Activated CD4-positive, alpha-beta memory T cell treated with anti-CD3 and anti-CD28 coated beads, Interleukin-2, amount 10 ng/mL, durations not matched to agents 7 days and 5 days (primary cell): Measurements from ENCODE around the gene NCKAP5. TPM values are rescaled to one million over a fixed set of nuclear protein-coding genes. Genes with fewer than 3 reads are reported as not detected.

ENCODE experiments used
- CTCF ChIA-PET: fragments of 350-600 bp; sonication (Branson Sonifier 250); formaldehyde crosslinking; loops from one replicate; lab custom pipeline; 2021; ENCODE audit warnings: antibody characterized with exemption, inconsistent platforms; lab: Charles Lee
- POLR2A ChIA-PET: fragments of 350-600 bp; sonication (Branson Sonifier 250); formaldehyde crosslinking; loops from one replicate; lab custom pipeline; 2021; ENCODE audit warnings: antibody characterized with exemption; lab: Charles Lee
- DNase-seq: peaks from one replicate; pipeline ENCODE4 v3.0.0-alpha.2; 2020
- H3K27ac Mint-ChIP-seq: one replicate; pipeline ENCODE4 v1.8.0; 2021; ENCODE audit warnings: mild to moderate bottlenecking, mixed read lengths
- H3K27me3 Mint-ChIP-seq: one replicate; pipeline ENCODE4 v1.8.0; 2021; ENCODE audit warnings: mixed read lengths
- H3K36me3 Mint-ChIP-seq: one replicate; pipeline ENCODE4 v1.8.0; 2021; ENCODE audit warnings: low read depth, mixed read lengths
- H3K4me1 Mint-ChIP-seq: one replicate; pipeline ENCODE4 v1.8.0; 2021; ENCODE audit warnings: mixed read lengths
- H3K4me3 Mint-ChIP-seq: one replicate; pipeline ENCODE4 v1.8.0; 2021; ENCODE audit warnings: mild to moderate bottlenecking, mixed read lengths
- H3K9me3 Mint-ChIP-seq: one replicate; pipeline ENCODE4 v1.8.0; 2021; ENCODE audit warnings: mixed read lengths
- total RNA-seq, 2 experiments: library from RNA; stranded (reverse); gene quantifications; one replicate each; pipeline ENCODE4 v1.2.3, GENCODE V29; 2021

NCKAP5 gene
- total RNA-seq, 2 experiments from 2014 or later = not detected

GRCh38 chr2:132740081-132740720, 828.1 kb downstream of the NCKAP5 start:
- H3K4me1 Mint-ChIP-seq = no peaks in the 10 kb centered on the region
- no peaks in the 10 kb centered on the region for H3K36me3 Mint-ChIP-seq
- H3K27ac Mint-ChIP-seq = no peak overlapping the region
- no peaks in the 10 kb centered on the region for H3K27me3 Mint-ChIP-seq
- H3K4me3 Mint-ChIP-seq = no peak overlapping the region
- no peak for DNase-seq
- H3K9me3 Mint-ChIP-seq = no peaks in the 10 kb centered on the region
- CTCF ChIA-PET = no interaction called here
- POLR2A ChIA-PET = no interaction called here

DNA sequence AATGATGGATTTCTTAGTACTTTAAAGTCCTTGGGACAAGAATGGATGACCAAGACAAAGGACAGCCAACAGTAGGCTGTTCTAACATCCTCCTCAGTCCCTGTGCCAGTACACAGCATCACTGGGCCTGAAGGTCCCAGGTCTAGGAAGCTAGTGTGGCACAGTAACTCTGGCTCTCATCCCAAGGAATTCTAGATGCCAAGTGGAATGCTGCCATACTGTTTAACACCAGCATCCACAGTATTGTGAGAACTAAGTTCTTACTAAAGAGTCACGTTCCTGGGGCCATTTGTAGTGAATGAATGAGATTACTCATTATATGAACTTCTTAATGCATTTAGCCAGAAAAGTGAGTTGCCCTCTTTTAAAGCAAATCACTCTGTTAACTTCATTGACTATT, 830.0 kb downstream of the NCKAP5 start:
- H3K27ac Mint-ChIP-seq = no peak overlapping the region
- H3K4me3 Mint-ChIP-seq = no peak overlapping the region
- H3K4me1 Mint-ChIP-seq = no peaks in the 10 kb centered on the region
- POLR2A ChIA-PET = no interaction called here
- DNase-seq = no peak
- H3K27me3 Mint-ChIP-seq = no peaks in the 10 kb centered on the region
- CTCF ChIA-PET = no interaction called here
- no peaks in the 10 kb centered on the region for H3K9me3 Mint-ChIP-seq
- H3K36me3 Mint-ChIP-seq = no peaks in the 10 kb centered on the region

DNA sequence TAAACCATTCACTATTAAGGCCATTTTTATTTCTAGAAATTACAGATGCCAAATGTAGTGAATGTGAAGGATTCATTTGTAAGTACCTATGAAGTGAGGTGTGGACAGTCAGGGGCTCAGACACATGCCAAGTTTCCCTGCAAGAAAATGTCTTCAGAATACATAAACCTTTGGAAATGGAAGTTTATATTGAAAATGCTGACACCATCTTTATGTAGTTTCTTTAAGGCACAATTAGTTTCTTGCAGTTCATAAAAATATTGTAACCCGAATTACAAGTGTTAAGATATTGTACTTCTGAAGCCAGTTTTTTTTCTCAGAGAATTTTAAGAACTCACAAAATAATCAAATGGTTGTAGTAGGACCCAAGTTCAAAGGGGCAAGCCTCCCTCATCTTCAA, 832.2 kb downstream of the NCKAP5 start:
- Mint-ChIP-seq H3K4me1 (no peaks in the 10 kb centered on the region), H3K27me3 (no peaks in the 10 kb centered on the region), H3K36me3 (no peaks in the 10 kb centered on the region), H3K4me3 (no peak overlapping the region), H3K27ac (no peak overlapping the region), H3K9me3 (peaks cover 6% of the 10 kb centered on the region)
- ChIA-PET CTCF (no interaction called here), POLR2A (no interaction called here)
- no peak for DNase-seq

GRCh38 chr2:132734961-132735360, 833.3 kb downstream of the NCKAP5 start:
- Mint-ChIP-seq H3K9me3 (peaks cover 6% of the 10 kb centered on the region), H3K36me3 (no peaks in the 10 kb centered on the region), H3K4me3 (no peak overlapping the region), H3K4me1 (no peaks in the 10 kb centered on the region), H3K27ac (no peak overlapping the region), H3K27me3 (no peaks in the 10 kb centered on the region)
- CTCF ChIA-PET = no interaction called here
- DNase-seq = no peak
- POLR2A ChIA-PET = no interaction called here

DNA sequence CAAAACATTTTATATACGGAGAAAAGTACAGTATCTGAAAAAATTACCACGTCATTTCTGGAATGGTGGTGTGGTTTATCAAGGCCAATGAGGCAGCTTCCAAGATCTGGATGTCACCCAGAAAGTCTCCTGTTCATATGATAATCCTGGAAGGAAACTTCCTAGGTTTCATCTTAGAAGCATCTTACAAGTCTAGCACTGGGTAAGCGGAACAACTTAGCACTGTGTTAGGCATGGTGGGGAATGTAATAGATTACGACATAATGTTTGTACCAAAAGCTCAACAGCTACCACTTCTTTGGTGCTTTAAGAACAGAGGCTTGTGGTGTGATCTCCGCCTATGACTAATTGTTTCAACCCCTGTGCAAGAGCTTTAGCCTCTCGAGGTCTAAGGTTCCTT, 835.2 kb downstream of the NCKAP5 start:
- H3K27me3 Mint-ChIP-seq = no peaks in the 10 kb centered on the region
- H3K27ac Mint-ChIP-seq = no peak overlapping the region
- no peak overlapping the region for H3K4me3 Mint-ChIP-seq
- POLR2A ChIA-PET = no interaction called here
- no peaks in the 10 kb centered on the region for H3K4me1 Mint-ChIP-seq
- DNase-seq = no peak
- CTCF ChIA-PET = no interaction called here
- H3K36me3 Mint-ChIP-seq = no peaks in the 10 kb centered on the region
- H3K9me3 Mint-ChIP-seq = peaks cover 6% of the 10 kb centered on the region

DNA sequence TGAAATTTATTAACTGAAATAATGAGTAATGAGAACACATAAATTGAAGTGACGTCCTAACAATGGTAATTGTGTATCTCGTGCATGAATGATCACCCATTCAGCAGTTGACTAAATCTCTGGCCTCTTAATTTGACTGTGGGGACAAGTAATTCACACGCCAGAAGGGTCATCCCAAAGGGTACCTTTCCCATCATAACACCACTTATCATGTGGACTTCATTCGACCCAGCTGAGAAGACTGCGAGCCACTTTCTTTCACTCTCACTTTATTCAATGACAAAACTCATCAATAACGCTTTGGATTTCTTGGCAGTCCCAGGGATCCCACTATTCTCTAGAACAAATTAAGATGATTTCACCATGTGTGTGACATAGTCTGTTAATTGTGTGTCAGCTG, 835.6 kb downstream of the NCKAP5 start:
- Mint-ChIP-seq H3K36me3 (no peaks in the 10 kb centered on the region), H3K27ac (no peak overlapping the region), H3K4me3 (no peak overlapping the region), H3K27me3 (no peaks in the 10 kb centered on the region), H3K9me3 (peaks cover 6% of the 10 kb centered on the region), H3K4me1 (no peaks in the 10 kb centered on the region)
- no peak for DNase-seq
- POLR2A ChIA-PET = no interaction called here
- CTCF ChIA-PET = no interaction called here

GRCh38 chr2:132731441-132731840, 836.8 kb downstream of the NCKAP5 start:
- POLR2A ChIA-PET = no interaction called here
- no peak for DNase-seq
- Mint-ChIP-seq H3K9me3 (peaks cover 6% of the 10 kb centered on the region), H3K4me3 (no peak overlapping the region), H3K27ac (no peak overlapping the region), H3K27me3 (no peaks in the 10 kb centered on the region), H3K4me1 (no peaks in the 10 kb centered on the region), H3K36me3 (no peaks in the 10 kb centered on the region)
- CTCF ChIA-PET = no interaction called here

- Mint-ChIP-seq H3K4me3 (no peak overlapping the region), H3K27me3 (no peaks in the 10 kb centered on the region), H3K36me3 (no peaks in the 10 kb centered on the region), H3K27ac (no peak overlapping the region), H3K9me3 (peaks cover 6% of the 10 kb centered on the region), H3K4me1 (no peaks in the 10 kb centered on the region)
- DNase-seq = no peak
- ChIA-PET POLR2A (no interaction called here), CTCF (no interaction called here)
These were observed 837.7 kb downstream of the NCKAP5 start for GRCh38 chr2:132730611-132731010.

DNA sequence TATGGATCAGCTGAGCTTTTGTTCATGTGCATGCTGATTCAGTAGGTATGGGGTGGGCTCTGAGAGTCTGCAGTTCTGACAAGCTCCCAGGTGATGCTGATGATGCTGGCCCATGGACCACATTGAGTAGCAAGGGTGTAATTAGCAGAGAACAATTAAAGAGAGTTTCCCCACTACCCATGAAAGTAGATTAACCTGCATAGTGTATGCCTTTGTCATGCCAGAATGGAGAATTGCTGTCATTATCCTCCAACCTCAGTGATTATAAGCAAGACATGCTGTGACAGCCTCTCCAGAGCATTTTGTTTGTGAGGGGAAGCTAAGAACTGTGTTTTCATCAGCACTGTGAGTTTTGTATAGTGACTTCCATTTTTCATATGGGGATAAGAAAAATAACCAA, 838.7 kb downstream of the NCKAP5 start:
- peaks cover 6% of the 10 kb centered on the region for H3K9me3 Mint-ChIP-seq
- H3K27me3 Mint-ChIP-seq = no peaks in the 10 kb centered on the region
- ChIA-PET POLR2A (no interaction called here), CTCF (no interaction called here)
- no peak overlapping the region for H3K4me3 Mint-ChIP-seq
- H3K27ac Mint-ChIP-seq = no peak overlapping the region
- H3K4me1 Mint-ChIP-seq = no peaks in the 10 kb centered on the region
- H3K36me3 Mint-ChIP-seq = no peaks in the 10 kb centered on the region
- DNase-seq = no peak

- no peaks in the 10 kb centered on the region for H3K36me3 Mint-ChIP-seq
- CTCF ChIA-PET = no interaction called here
- POLR2A ChIA-PET = no interaction called here
These were observed 842.1 kb downstream of the NCKAP5 start for GRCh38 chr2:132726155-132726554.

DNA sequence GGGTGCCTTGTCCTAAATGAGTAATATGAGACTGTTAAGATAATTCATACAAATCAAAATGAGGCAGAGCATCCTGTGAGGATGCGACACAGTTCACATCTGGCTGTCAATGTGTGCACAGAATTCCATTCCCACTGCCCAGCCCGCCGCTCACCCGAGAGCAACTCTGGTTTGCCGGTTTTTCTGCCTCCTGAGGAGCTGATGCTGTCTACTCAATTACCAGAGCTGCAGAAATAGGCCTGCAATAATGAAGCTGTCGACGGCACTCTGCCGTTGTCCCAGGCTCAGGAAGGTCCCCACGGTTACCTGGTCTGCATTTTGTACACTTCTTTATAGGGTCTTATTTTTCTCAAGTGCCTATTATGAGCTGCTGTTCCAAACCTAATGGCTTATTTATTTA, 842.5 kb downstream of the NCKAP5 start:
- DNase-seq = no peak
- H3K4me3 Mint-ChIP-seq = no peak overlapping the region
- CTCF ChIA-PET = no interaction called here
- H3K27me3 Mint-ChIP-seq = no peaks in the 10 kb centered on the region
- H3K36me3 Mint-ChIP-seq = no peaks in the 10 kb centered on the region
- no peak overlapping the region for H3K27ac Mint-ChIP-seq
- H3K4me1 Mint-ChIP-seq = no peaks in the 10 kb centered on the region
- peaks cover 3% of the 10 kb centered on the region for H3K9me3 Mint-ChIP-seq
- POLR2A ChIA-PET = no interaction called here

More at GRCh38 chr2:132726155-132726554, 842.1 kb downstream of the NCKAP5 start:
- no peaks in the 10 kb centered on the region for H3K4me1 Mint-ChIP-seq
- H3K4me3 Mint-ChIP-seq = no peak overlapping the region
- no peak for DNase-seq
- peaks cover 3% of the 10 kb centered on the region for H3K9me3 Mint-ChIP-seq
- no peaks in the 10 kb centered on the region for H3K27me3 Mint-ChIP-seq
- H3K27ac Mint-ChIP-seq = no peak overlapping the region

GRCh38 chr2:132725148-132725547, 843.1 kb downstream of the NCKAP5 start:
- H3K27me3 Mint-ChIP-seq = no peaks in the 10 kb centered on the region
- CTCF ChIA-PET = interaction anchor here (0.6 kb wide), 1 partner anchor 11 kb away, joined by 3 read pairs; no protein-coding TSS in a partner anchor
- H3K4me1 Mint-ChIP-seq = no peaks in the 10 kb centered on the region
- no peak overlapping the region for H3K4me3 Mint-ChIP-seq
- no peaks in the 10 kb centered on the region for H3K36me3 Mint-ChIP-seq
- DNase-seq = no peak
- POLR2A ChIA-PET = no interaction called here
- H3K9me3 Mint-ChIP-seq = peaks cover 3% of the 10 kb centered on the region
- H3K27ac Mint-ChIP-seq = no peak overlapping the region

- ChIA-PET CTCF (no interaction called here), POLR2A (no interaction called here)
- no peaks in the 10 kb centered on the region for H3K4me1 Mint-ChIP-seq
- no peak overlapping the region for H3K4me3 Mint-ChIP-seq
- H3K27me3 Mint-ChIP-seq = no peaks in the 10 kb centered on the region
- H3K27ac Mint-ChIP-seq = no peak overlapping the region
- no peaks in the 10 kb centered on the region for H3K36me3 Mint-ChIP-seq
- peaks cover 7% of the 10 kb centered on the region for H3K9me3 Mint-ChIP-seq
- no peak for DNase-seq
These were observed 846.3 kb downstream of the NCKAP5 start for GRCh38 chr2:132721938-132722337.

- no peaks in the 10 kb centered on the region for H3K4me1 Mint-ChIP-seq
- no peak overlapping the region for H3K27ac Mint-ChIP-seq
- ChIA-PET POLR2A (no interaction called here), CTCF (no interaction called here)
- no peaks in the 10 kb centered on the region for H3K36me3 Mint-ChIP-seq
- H3K27me3 Mint-ChIP-seq = no peaks in the 10 kb centered on the region
- peaks cover 7% of the 10 kb centered on the region for H3K9me3 Mint-ChIP-seq
- DNase-seq = no peak
- no peak overlapping the region for H3K4me3 Mint-ChIP-seq
These were observed 847.9 kb downstream of the NCKAP5 start for GRCh38 chr2:132720393-132720792.
